GM21529 (cell line): ENCODE results near the gene KAZN.

ENCODE experiments used
- ATAC-seq: cut with Tn5 transposase; IDR thresholded peaks from one replicate; pipeline ENCODE4 v1.9.1; 2021; ENCODE audit not compliant: unreplicated experiment

The KAZN gene

DNA sequence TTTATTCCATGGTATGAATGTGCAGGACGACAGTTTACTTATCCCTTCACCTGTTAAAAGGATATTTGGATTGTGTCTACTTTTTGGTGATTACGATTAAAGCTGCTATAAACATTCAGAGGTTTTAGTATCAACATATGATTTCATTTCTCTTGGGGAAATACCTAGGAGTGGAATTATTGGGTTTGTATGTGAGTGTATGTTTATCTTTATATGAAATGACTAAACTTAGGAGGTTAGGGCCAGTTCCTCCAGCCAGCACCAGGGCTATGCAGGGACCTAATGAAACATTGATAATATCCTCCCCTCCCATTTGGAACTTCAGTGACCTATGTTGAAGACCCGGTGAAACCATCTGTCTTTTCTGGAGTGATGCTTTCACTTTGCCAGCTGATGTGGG, 568.9 kb downstream of the KAZN start:
- ATAC-seq = no peak
